Thymus (tissue), 11 donors: ENCODE measurements around the gene XRCC4. TPM values are rescaled to one million over a fixed set of nuclear protein-coding genes. Genes with fewer than 3 reads are reported as not detected.

ENCODE experiments used
- DNase-seq, 9 donors: peaks; one replicate each; pipeline ENCODE4 v3.0.0-alpha.2; 2013; ENCODE audit warnings: low spot score in 9 of 9, low read depth in 6 of 9, missing footprints in 1 of 9
- H3K27ac ChIP-seq, 2 donors: one replicate each; pipeline ENCODE4 v1.5.1; 2013; ENCODE audit warnings: control low read depth in 1 of 2, low read depth in 1 of 2, low read length in 1 of 2, mild to moderate bottlenecking in 1 of 2, moderate library complexity in 1 of 2
- H3K27me3 ChIP-seq, 2 donors: one replicate each; pipeline ENCODE4 v1.5.1; 2013; ENCODE audit warnings: low read length in 1 of 2; ENCODE audit not compliant: control insufficient read depth in 2 of 2, insufficient read depth in 1 of 2
- H3K36me3 ChIP-seq, 2 donors: one replicate each; pipeline ENCODE4 v1.5.1; 2013; ENCODE audit warnings: low read length in 1 of 2, mild to moderate bottlenecking in 1 of 2, moderate library complexity in 1 of 2; ENCODE audit not compliant: control insufficient read depth in 2 of 2, insufficient read depth in 2 of 2
- H3K4me1 ChIP-seq, 2 donors: one replicate each; pipeline ENCODE4 v1.5.1; 2013; ENCODE audit warnings: low read length in 2 of 2; ENCODE audit not compliant: control insufficient read depth in 2 of 2, insufficient read depth in 2 of 2
- H3K4me3 ChIP-seq, 2 donors: one replicate each; pipeline ENCODE4 v1.5.1; 2013; ENCODE audit warnings: low read length in 2 of 2, control low read depth in 1 of 2, mild to moderate bottlenecking in 1 of 2
- H3K9me3 ChIP-seq, 2 donors: one replicate each; pipeline ENCODE4 v1.5.1; 2013; ENCODE audit warnings: low read length in 1 of 2, mild to moderate bottlenecking in 1 of 2; ENCODE audit not compliant: control insufficient read depth in 2 of 2, insufficient read depth in 1 of 2
- WGBS: extraction: QIAGEN DNeasy Blood & Tissue Kit; methylation state at CpG from one replicate; pipeline ENCODE4 v1.1.7; 2013; 5-methylcytosine and 5-hydroxymethylcytosine counted together
- polyA plus RNA-seq: library from polyadenylated mRNA; stranded (reverse); fragments of 200-250 nt; gene quantifications from one replicate; pipeline ENCODE4 v1.2.3, GENCODE V29; 2013
- total RNA-seq: library from RNA; stranded (reverse); fragments of 120-200 nt; gene quantifications from one replicate; pipeline ENCODE4 v1.2.4, GENCODE V29; 2013
- donor health status: healthy.

The XRCC4 gene
- total and polyA plus RNA-seq, 2 donors: 12.5 to 21.3 TPM

DNA sequence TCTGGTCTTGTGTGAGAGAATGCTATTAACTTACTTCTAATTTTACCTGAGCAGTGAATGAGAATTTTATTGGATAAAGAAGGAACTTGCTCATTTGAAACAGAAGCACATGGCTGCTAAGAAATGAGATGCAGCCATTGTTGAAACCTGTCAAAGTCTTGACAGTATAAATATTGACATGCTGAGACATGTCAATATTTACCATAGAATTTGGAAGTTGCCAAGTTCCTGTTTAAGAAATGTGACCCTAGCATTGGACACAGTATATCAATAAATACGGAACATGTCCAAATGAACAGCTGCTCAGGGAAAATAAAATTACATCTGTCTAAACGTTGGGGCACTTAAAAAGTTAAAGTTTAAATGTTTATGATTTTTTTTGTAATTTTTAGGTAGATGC is 7.8 kb downstream of the XRCC4 start:
- Histone ChIP-seq H3K27ac (no peak overlapping the region), H3K9me3 (no peaks in the 10 kb centered on the region), H3K4me3 (no peak overlapping the region), H3K27me3 (no peaks in the 10 kb centered on the region), H3K4me1 (no peaks in the 10 kb centered on the region), H3K36me3 (no peaks in the 10 kb centered on the region)
- no peak for DNase-seq
- WGBS: 94% methylated on average over 2 of the region's 2 CpGs

DNA sequence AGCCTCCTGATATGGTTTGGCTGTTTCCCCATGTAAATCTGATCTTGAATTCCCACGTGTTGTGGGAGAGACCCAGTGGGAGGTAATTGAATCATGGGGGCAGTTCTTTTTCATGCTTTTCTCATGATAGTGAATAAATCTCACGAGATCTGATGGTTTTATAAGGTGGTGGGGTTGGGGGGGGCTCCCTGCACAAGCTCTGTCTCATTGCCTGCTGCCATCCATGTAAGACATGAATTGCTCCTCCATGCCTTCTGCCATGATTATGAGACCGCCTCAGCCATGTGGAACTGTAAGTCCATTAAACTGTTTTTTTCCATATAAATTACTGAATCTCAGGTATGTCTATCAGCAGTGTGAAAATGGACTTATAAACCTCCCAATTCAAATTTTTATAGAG is 12.8 kb downstream of the XRCC4 start:
- Histone ChIP-seq H3K4me1 (no peaks in the 10 kb centered on the region), H3K9me3 (no peaks in the 10 kb centered on the region), H3K36me3 (peaks cover 2 to 4% of the 10 kb centered on the region in 2 donors), H3K27me3 (no peaks in the 10 kb centered on the region), H3K4me3 (no peak overlapping the region), H3K27ac (no peak overlapping the region)
- 98% methylated on average over 3 of the region's 3 CpGs for WGBS
- no peak for DNase-seq

DNA sequence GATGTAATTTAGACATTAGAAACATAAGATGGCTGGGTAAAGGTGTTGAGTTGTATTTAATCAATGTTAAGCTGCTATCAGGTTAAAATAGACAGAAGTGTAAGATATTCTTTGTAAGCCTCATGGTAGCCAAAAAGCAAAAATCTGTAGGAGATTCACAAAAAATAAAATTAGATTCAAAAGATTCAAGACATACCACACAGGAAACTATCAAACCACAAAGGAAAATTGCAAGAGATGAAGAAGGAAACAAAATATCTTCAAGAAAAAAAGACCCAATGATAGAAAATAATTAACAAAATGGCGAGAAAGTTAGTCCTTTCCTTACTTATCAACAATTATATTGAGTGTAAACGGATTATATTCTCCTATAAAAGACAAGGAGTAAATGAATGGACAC is 15.3 kb downstream of the XRCC4 start:
- no peak overlapping the region for H3K27ac ChIP-seq
- peak in 1 of 9 donors; percentile 38 for DNase-seq
- H3K4me1 ChIP-seq: no peaks in the 10 kb centered on the region
- 70% methylated on average over 2 of the region's 2 CpGs for WGBS
- H3K4me3 ChIP-seq: no peak overlapping the region
- peaks cover 2 to 4% of the 10 kb centered on the region in 2 donors for H3K36me3 ChIP-seq
- no peaks in the 10 kb centered on the region for H3K27me3 ChIP-seq
- no peaks in the 10 kb centered on the region for H3K9me3 ChIP-seq

DNA sequence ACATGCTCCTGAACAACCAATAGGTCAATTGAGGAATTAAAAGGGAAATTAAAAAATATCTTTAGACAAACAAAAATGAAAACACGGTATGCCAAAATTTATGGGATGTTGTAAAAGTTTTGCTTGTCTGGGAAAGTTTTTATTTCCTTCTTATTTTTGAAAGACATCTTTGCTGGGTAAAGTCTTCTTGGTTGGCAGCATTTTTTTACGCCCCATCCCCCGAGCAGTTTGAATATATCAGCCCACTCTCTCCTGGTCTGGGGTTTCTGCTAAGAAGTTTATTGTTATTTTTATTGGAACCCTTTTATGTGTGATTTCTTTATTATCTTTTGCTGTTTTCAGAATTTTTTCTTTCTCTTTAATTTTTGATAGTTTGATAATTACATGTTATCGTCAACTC is 16.3 kb downstream of the XRCC4 start:
- H3K27me3 ChIP-seq: no peaks in the 10 kb centered on the region
- WGBS: 98% methylated on average over 4 of the region's 4 CpGs
- no peaks in the 10 kb centered on the region for H3K9me3 ChIP-seq
- H3K27ac ChIP-seq: no peak overlapping the region
- peaks cover 2 to 4% of the 10 kb centered on the region in 2 donors for H3K36me3 ChIP-seq
- no peaks in the 10 kb centered on the region for H3K4me1 ChIP-seq
- DNase-seq: no peak
- no peak overlapping the region for H3K4me3 ChIP-seq

GRCh38 chr5:83095163-83095956 is 18.0 kb downstream of the XRCC4 start:
- H3K9me3 ChIP-seq: no peaks in the 10 kb centered on the region
- no peak for DNase-seq
- no peaks in the 10 kb centered on the region for H3K27me3 ChIP-seq
- H3K4me3 ChIP-seq: no peak overlapping the region
- no peak overlapping the region for H3K27ac ChIP-seq
- peaks cover under 1 to 4% of the 10 kb centered on the region in 2 donors for H3K36me3 ChIP-seq
- 97% methylated on average over 3 of the region's 3 CpGs for WGBS
- peaks cover 4 to 8% of the 10 kb centered on the region in 2 donors for H3K4me1 ChIP-seq

DNA sequence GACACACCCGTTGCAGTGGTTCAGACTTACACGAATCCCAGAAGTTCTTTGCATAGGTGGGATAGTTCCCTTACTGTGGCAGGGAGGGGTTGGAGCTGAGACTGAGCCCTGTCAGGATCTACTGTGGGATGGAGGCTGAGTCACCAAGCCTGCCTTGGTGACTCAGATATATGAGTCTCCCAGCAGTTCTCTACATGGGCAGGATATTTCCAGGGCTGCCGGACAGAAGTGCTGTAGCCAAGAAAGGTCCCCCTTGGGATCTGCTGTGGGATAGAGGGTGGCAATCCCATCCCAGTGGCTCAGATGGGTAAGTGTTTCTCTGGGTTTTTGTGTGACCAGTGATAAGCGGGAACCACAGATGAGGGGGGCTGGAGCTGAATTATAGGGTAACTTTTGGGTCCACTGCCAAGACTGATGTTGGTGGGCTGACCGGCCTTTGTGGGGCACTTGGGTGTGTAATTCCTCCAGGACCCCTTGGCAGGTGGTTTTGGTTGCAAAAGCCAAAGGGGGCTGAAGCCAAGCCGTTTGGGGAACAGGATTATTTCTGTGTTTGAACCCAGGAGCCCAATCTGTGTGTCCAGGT is 18.7 kb downstream of the XRCC4 start:
- WGBS: 85% methylated on average over 6 of the region's 6 CpGs
- peaks cover 0 to 4% of the 10 kb centered on the region in 2 donors for H3K36me3 ChIP-seq
- peaks cover 4 to 8% of the 10 kb centered on the region in 2 donors for H3K4me1 ChIP-seq
- no peak overlapping the region for H3K27ac ChIP-seq
- no peak overlapping the region for H3K4me3 ChIP-seq
- DNase-seq: no peak
- H3K9me3 ChIP-seq: no peaks in the 10 kb centered on the region
- H3K27me3 ChIP-seq: no peaks in the 10 kb centered on the region

DNA sequence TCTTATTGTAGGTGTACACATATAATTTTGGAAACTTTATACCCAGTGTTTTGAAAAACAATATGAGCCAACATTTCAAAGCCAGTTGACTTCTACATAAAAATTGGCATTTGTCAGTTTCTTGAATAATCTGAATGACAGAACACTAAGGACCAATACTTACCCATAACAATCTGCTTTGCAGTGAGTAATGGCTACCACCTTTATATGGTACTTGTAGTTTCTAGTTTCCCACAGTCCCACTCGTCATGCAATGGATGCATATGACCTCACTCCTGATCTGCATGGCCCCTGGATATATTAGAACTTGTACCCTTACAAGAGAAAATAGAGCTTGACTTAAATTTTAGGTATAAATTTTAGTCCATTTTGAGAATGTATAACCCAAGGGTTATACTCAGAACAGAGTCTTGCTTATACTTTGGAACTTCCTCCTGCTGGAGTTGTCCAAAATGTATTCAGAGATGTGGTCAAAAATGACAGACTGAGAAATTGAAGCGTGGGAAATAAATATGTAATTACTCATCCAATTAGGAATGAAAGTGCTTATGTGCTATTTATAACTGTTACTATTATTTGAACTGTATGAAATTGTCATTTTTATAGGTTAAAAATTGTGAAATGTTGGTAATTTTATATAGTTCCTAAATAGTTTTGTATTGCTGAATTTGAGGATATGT is 19.5 kb downstream of the XRCC4 start:
- WGBS: 97% methylated on average over 2 of the region's 2 CpGs
- Histone ChIP-seq H3K36me3 (no peaks in the 10 kb centered on the region), H3K27ac (no peak overlapping the region), H3K9me3 (no peaks in the 10 kb centered on the region), H3K4me3 (no peak overlapping the region), H3K27me3 (no peaks in the 10 kb centered on the region), H3K4me1 (peaks cover 4 to 8% of the 10 kb centered on the region in 2 donors)
- no peak for DNase-seq

DNA sequence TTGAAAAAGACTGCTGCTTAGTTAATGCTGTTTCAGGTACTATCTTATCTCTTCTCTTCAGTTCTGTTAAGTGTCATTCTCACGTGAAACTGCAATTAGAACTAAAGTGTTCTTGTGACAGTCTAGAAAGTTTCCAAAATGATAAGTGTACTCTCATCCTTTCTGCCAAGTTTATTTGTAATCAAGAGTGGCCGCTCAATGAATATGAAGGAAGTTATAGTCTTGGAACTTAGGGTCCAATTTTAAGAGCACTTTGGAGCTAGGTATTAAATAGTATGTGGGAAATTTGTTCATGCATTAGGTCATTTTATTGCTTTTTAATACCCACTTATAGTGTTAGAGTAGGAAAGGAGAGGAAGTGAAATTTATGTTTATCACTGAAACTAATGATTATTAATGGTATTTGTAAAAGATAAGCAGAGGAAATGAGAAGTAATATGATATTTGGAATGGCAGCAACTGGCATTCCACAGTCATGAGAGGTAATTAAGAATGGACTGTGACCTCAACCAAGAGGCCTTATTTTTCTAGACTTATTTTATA is 20.4 kb downstream of the XRCC4 start:
- Histone ChIP-seq H3K4me1 (peaks cover 4 to 13% of the 10 kb centered on the region in 2 donors), H3K27ac (no peak overlapping the region), H3K4me3 (no peak overlapping the region), H3K36me3 (no peaks in the 10 kb centered on the region), H3K27me3 (no peaks in the 10 kb centered on the region), H3K9me3 (no peaks in the 10 kb centered on the region)
- 95% methylated on average over 2 of the region's 2 CpGs for WGBS
- no peak for DNase-seq

GRCh38 chr5:83099001-83099400 is 21.7 kb downstream of the XRCC4 start:
- no peaks in the 10 kb centered on the region for H3K27me3 ChIP-seq
- H3K36me3 ChIP-seq: no peaks in the 10 kb centered on the region
- H3K4me3 ChIP-seq: no peak overlapping the region
- H3K4me1 ChIP-seq: peaks cover 4 to 13% of the 10 kb centered on the region in 2 donors
- H3K27ac ChIP-seq: peak overlapping the region in 1 of 2 donors; percentile 53
- H3K9me3 ChIP-seq: no peaks in the 10 kb centered on the region
- peak in 1 of 9 donors; percentile 31 for DNase-seq
